Tibial nerve (tissue), 3 donors: ENCODE results near the gene PRR16.

ENCODE experiments used
- CTCF ChIP-seq, 5 experiments: fragments of 200-600 bp in 3 of 5; fragments of 450-650 bp in 2 of 5; sonication (generic) in 3 of 5; IDR thresholded peaks; one replicate each; pipeline ENCODE4 v1.5.1; 2016 to 2019; ENCODE audit warnings: antibody characterized with exemption in 5 of 5, mild to moderate bottlenecking in 3 of 5, moderate library complexity in 2 of 5
- POLR2A ChIP-seq, 2 donors: fragments of 450-650 bp; IDR thresholded peaks; one replicate each; pipeline ENCODE4 v1.6.1; 2017; ENCODE audit warnings: antibody characterized with exemption in 2 of 2, mild to moderate bottlenecking in 2 of 2, moderate library complexity in 2 of 2

- TF ChIP-seq CTCF (IDR thresholded peaks at IDR 0.05) (no peak), POLR2A (IDR thresholded peaks at IDR 0.05) (no peak)
These were observed 91.2 kb downstream of the PRR16 start for GRCh38 chr5:120555345-120555744.
